ENCODE measurements around the gene PER3. TPM values are rescaled to one million over a fixed set of nuclear protein-coding genes. Genes with fewer than 3 reads are reported as not detected.

The PER3 gene
- total RNA-seq, 2 experiments from 2014 or later = 2.9 to 3.1 TPM

DNA sequence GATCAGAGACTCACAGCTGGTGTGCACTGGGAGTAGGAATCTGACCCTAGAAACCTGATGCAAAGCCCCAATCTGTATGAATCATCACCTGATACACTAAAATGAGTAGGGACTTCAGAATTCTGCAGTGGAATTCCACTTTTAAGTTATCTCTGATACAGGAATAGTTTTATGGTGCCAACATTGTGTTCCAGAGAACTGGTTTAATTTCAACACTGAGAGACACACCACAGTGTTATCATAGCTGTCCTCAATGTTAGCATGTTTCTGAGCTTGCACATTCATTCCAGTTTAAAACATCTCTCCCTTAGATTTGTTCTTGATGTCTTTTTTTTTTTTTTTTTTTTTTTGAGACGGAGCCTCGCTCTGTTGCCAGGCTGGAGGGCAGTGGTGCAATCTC, 61.7 kb downstream of the PER3 start:
- CTCF ChIA-PET = no interaction called here
- H3K4me3 Mint-ChIP-seq = no peak overlapping the region
- no peaks in the 10 kb centered on the region for H3K9me3 Mint-ChIP-seq
- H3K27me3 Mint-ChIP-seq (ENCODE audit: low read depth) = no peaks in the 10 kb centered on the region
- H3K36me3 Mint-ChIP-seq (ENCODE audit: low read depth) = peaks cover 2% of the 10 kb centered on the region
- intact Hi-C loops (cut with micrococcal nuclease) = no loop called here
- H3K4me1 Mint-ChIP-seq (ENCODE audit: low read depth) = no peaks in the 10 kb centered on the region
- no peak overlapping the region for H3K27ac Mint-ChIP-seq
- DNase-seq = no peak

DNA sequence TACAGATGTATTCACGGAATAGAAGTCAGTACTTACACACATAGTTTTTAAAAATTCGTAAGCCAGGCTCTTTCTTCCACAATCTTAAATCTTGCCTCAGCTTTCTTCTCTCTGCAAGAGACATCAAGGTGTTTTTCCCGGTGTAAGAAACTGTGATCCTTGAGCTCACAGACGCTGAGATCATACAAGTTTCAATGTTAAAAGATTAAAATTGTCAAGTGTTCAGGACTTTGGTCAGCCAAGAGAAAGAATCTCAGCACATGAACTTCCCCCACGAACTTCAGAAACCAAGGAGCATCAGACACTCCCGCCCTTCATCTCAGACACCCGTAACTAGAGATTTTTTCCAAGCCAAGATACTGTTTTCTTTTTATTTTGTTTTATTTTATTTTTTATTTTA, 62.6 kb downstream of the PER3 start:
- DNase-seq = no peak
- H3K27ac Mint-ChIP-seq = no peak overlapping the region
- CTCF ChIA-PET = no interaction called here
- no peaks in the 10 kb centered on the region for H3K4me1 Mint-ChIP-seq (ENCODE audit: low read depth)
- H3K4me3 Mint-ChIP-seq = no peak overlapping the region
- intact Hi-C loops (cut with micrococcal nuclease) = no loop called here
- H3K27me3 Mint-ChIP-seq (ENCODE audit: low read depth) = no peaks in the 10 kb centered on the region
- H3K36me3 Mint-ChIP-seq (ENCODE audit: low read depth) = no peaks in the 10 kb centered on the region
- no peaks in the 10 kb centered on the region for H3K9me3 Mint-ChIP-seq

DNA sequence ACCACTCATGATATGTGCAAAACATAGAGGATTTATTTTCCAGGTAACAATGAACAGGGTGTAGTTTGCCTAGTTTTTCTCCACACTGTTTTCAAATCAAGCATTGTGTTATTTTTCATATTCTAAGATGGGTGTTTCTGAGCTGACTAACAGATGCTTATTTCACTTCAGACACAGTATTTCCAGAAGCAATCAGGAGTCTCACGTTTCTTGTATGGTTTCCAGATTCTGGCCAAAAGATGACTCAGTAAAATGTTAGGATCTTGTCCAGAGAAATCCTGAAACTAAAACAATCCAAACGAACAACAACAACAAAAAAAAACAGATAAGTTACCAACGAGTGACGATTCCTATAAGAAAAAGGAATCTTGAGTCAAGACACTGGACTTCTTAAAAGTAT, 63.5 kb downstream of the PER3 start:
- CTCF ChIA-PET = no interaction called here
- Mint-ChIP-seq H3K4me1 (ENCODE audit: low read depth) (no peaks in the 10 kb centered on the region), H3K27me3 (ENCODE audit: low read depth) (no peaks in the 10 kb centered on the region), H3K4me3 (no peak overlapping the region), H3K9me3 (no peaks in the 10 kb centered on the region), H3K27ac (no peak overlapping the region), H3K36me3 (ENCODE audit: low read depth) (no peaks in the 10 kb centered on the region)
- intact Hi-C loops (cut with micrococcal nuclease) = no loop called here
- DNase-seq = no peak

DNA sequence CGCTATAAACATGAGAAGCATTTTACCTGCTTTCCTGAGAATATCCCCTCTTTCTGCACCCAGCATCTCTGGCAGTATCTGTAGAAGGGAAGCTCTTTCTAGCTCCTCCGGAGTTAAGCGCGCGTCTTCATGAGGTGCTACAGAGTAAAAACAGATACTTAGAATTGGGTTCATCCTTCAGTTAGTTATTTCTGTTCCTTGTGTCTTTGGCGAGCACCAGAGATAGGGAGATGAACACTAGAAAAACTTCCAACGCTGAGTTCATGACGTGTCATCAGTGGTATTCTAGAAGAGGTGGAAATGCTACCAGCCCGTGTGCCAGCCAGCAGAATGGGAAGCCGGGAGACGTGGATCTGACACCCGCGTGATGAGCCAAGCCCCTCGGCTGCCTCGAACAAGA, 66.7 kb downstream of the PER3 start:
- intact Hi-C loops (cut with micrococcal nuclease) = no loop called here
- H3K27ac Mint-ChIP-seq = no peak overlapping the region
- H3K27me3 Mint-ChIP-seq (ENCODE audit: low read depth) = no peaks in the 10 kb centered on the region
- no peak for DNase-seq
- H3K4me1 Mint-ChIP-seq (ENCODE audit: low read depth) = no peaks in the 10 kb centered on the region
- no peaks in the 10 kb centered on the region for H3K9me3 Mint-ChIP-seq
- H3K4me3 Mint-ChIP-seq = no peak overlapping the region
- H3K36me3 Mint-ChIP-seq (ENCODE audit: low read depth) = no peaks in the 10 kb centered on the region
- CTCF ChIA-PET = no interaction called here

DNA sequence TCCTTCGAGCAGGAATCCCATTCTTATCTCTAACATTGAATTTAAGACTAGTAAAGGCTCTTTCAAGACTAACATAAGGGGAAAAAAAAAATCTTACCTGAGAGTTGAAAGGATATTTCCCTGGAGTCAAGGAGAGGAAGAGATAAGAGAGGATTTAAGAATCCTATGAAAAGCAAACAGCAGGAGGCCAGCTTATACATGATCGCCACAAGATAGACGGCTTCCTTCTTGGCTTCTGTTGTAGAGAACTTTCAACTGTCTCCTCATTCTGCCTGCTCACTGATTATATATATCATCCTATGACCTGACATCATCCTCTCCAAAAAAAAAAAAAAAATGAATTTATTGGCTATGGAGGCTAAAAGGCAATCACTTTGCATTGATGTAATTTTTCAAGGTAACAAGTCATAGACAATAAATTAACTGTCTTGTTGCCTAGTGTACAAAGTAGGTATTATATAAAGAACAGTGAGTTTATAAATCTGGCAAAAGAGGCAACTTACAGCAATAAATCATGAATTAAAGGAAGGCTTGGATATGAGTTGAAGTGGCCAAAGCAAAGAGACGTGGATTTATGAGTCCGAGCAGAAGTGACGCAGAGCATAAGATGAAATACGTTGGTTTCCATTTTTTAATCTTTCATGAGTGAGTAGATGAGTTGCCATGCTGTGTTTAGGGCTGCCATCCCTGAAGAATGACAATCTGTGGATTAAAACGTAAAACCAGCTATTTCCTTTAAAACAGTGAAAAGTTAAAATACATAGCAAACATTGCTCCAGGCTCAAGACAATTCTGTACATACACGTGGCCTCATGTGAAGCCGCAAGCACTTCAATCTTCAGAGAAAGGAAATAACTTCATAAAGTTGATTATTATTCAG, 69.0 kb downstream of the PER3 start, which contains the start of gene UTS2:
Gene UTS2 (minus strand): TSS at position 262 of the 880 bp plus-strand sequence. CDS start 62 bp downstream, at position 200.
- no peaks in the 10 kb centered on the region for H3K9me3 Mint-ChIP-seq
- no peak within 1 kb of the TSS for H3K27ac Mint-ChIP-seq
- H3K27me3 Mint-ChIP-seq (ENCODE audit: low read depth) = no peaks in the 10 kb centered on the region
- no peaks in the 10 kb centered on the region for H3K36me3 Mint-ChIP-seq (ENCODE audit: low read depth)
- intact Hi-C loops (cut with micrococcal nuclease) = no loop called here
- H3K4me3 Mint-ChIP-seq = no peak within 1 kb of the TSS
- DNase-seq = no peak
- H3K4me1 Mint-ChIP-seq (ENCODE audit: low read depth) = no peaks in the 10 kb centered on the region
- CTCF ChIA-PET = interaction anchor here (0.6 to 0.7 kb wide), 2 partner anchors 64 to 1343 kb away, joined by 3 to 4 read pairs; no protein-coding TSS in a partner anchor

DNA sequence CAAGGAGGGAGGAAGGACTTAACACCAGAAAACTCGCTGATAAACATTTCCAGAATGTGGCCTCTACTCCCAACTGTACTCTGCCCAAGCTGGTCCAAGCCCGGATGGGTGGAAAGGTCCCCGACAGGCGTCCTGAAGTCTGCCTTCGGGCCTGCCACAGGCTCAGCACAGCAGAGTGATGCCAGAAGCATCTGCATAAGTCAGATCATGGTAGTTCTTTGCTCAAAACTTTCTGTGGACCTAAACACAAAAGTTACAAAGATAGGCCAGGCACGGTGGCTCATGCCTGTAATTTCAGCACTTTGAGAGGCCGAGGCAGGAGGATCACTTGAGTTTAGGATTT, 69.6 kb downstream of the PER3 start:
- Mint-ChIP-seq H3K27ac (no peak overlapping the region), H3K9me3 (no peaks in the 10 kb centered on the region), H3K27me3 (ENCODE audit: low read depth) (no peaks in the 10 kb centered on the region), H3K36me3 (ENCODE audit: low read depth) (no peaks in the 10 kb centered on the region), H3K4me3 (no peak overlapping the region), H3K4me1 (ENCODE audit: low read depth) (no peaks in the 10 kb centered on the region)
- intact Hi-C loops (cut with micrococcal nuclease) = no loop called here
- DNase-seq = no peak
- CTCF ChIA-PET = interaction anchor here (0.6 kb wide), 1 partner anchor 64 kb away, joined by 3 read pairs; no protein-coding TSS in a partner anchor

DNA sequence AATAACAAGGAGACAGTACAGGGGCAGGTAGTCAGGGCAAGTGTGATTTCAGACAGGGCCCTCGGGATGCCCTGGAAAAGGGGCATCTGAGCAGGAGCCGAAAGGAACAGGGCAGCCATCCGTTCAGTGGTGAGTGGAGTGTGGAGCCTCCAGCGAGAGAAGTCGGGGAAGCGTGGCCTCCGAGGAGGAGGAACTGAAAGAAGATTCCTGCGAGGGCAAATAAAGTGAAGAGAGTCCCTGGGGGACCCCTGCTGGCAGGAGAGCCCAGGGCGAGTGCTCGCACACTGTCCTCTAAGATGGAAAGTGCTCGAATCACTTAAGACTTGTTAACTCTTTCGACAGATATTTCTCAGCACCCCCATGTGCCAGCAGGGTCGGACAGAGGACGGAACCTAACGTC, 72.3 kb downstream of the PER3 start:
- CTCF ChIA-PET = interaction anchor here (0.7 kb wide), 1 partner anchor 88 kb away, joined by 5 read pairs; no protein-coding TSS in a partner anchor
- intact Hi-C loops (cut with micrococcal nuclease) = no loop called here
- Mint-ChIP-seq H3K4me3 (no peak overlapping the region), H3K27ac (no peak overlapping the region), H3K36me3 (ENCODE audit: low read depth) (no peaks in the 10 kb centered on the region), H3K27me3 (ENCODE audit: low read depth) (no peaks in the 10 kb centered on the region), H3K4me1 (ENCODE audit: low read depth) (no peaks in the 10 kb centered on the region), H3K9me3 (no peaks in the 10 kb centered on the region)
- no peak for DNase-seq

DNA sequence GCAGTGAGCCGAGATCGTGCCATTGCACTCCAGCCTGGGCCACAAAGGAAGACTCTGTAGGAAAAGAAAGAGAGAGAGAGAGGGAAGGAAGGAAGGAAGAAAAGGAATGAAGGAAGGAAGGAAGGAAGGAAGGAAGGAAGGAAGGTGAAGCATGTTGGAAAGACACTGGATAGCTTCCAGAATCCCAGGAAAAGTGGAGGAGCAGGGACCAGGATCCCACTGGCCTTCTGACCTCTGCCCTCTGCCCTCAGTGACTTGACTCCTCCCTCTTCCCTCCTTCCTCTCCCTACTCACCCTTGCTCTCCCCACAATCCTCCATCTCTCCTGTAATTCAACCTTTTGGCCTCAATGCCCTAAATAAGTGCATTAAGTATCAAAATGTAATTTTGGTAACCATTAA, 72.9 kb downstream of the PER3 start:
- CTCF ChIA-PET = interaction anchor here (0.7 kb wide), 2 partner anchors 87 to 104 kb away, joined by 5 read pairs; no protein-coding TSS in a partner anchor
- Mint-ChIP-seq H3K36me3 (ENCODE audit: low read depth) (no peaks in the 10 kb centered on the region), H3K4me1 (ENCODE audit: low read depth) (no peaks in the 10 kb centered on the region), H3K27ac (no peak overlapping the region), H3K4me3 (no peak overlapping the region), H3K27me3 (ENCODE audit: low read depth) (no peaks in the 10 kb centered on the region), H3K9me3 (no peaks in the 10 kb centered on the region)
- intact Hi-C loops (cut with micrococcal nuclease) = no loop called here
- DNase-seq = no peak

DNA sequence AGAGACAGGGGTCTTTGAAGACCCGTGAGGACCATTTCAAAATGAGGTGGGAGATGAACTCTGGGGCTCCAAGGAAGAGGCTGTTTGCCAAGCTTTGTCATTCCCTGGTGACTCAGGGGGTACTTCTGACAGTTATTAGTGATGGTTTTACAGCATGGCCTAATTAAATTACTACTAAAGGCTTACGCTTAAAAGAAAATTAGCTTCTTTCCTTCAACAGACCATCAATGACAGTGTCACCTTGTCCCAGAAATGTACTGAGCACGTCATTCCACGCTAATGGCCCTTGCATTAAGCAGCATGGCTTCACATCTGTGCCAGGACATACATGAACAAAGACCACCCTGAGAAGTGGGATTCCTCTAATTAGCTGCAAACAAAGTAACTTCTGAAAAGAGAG, 73.9 kb downstream of the PER3 start:
- H3K36me3 Mint-ChIP-seq (ENCODE audit: low read depth) = no peaks in the 10 kb centered on the region
- no peak overlapping the region for H3K27ac Mint-ChIP-seq
- H3K27me3 Mint-ChIP-seq (ENCODE audit: low read depth) = no peaks in the 10 kb centered on the region
- intact Hi-C loops (cut with micrococcal nuclease) = no loop called here
- no peak overlapping the region for H3K4me3 Mint-ChIP-seq
- no peak for DNase-seq
- no peaks in the 10 kb centered on the region for H3K4me1 Mint-ChIP-seq (ENCODE audit: low read depth)
- H3K9me3 Mint-ChIP-seq = no peaks in the 10 kb centered on the region
- CTCF ChIA-PET = interaction anchor here (0.6 kb wide), 1 partner anchor 30 kb away, joined by 3 read pairs; no protein-coding TSS in a partner anchor

DNA sequence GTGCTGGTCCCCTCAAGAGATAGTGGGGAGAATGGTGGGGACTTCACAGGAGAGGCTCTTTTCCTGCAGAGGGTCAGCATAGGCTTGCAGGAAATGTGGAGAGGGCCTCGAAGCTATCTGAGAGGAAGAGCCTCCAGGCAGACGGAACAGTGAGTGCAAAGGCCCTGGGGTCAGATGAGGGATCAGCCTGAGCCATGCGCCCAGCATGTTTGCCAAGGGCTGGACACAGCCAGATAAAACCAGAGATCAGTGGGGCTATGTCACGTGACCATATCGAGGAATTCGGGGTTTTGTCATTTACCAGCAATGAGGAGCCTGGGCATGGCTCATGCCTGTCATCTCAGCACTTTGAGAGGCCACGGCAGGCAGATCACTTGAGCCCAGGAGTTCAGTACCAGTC, 75.3 kb downstream of the PER3 start:
- CTCF ChIA-PET = no interaction called here
- no peak for DNase-seq
- Mint-ChIP-seq H3K27me3 (ENCODE audit: low read depth) (no peaks in the 10 kb centered on the region), H3K9me3 (no peaks in the 10 kb centered on the region), H3K4me1 (ENCODE audit: low read depth) (no peaks in the 10 kb centered on the region), H3K4me3 (no peak overlapping the region), H3K27ac (no peak overlapping the region), H3K36me3 (ENCODE audit: low read depth) (no peaks in the 10 kb centered on the region)
- intact Hi-C loops (cut with micrococcal nuclease) = no loop called here

DNA sequence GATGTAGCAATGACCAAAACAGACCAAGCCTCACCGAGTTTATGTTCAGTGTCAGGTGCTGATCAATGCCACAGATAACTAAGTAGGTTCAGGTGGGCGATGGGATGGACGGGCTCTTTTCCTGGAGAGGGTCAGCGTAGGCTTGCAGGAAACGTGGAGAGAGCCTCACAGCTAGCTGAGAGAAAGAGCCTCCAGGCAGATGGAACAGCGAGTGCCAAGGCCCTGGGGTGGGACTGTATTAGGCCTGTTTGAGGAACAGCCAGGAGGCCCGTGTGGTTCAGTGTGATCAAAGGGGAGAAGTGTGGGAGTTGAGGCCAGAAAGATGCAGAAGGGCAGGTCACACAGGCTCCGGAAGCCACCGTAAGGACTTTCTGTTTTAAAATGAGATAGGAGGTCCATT, 76.0 kb downstream of the PER3 start:
- Mint-ChIP-seq H3K4me3 (no peak overlapping the region), H3K27ac (no peak overlapping the region), H3K9me3 (no peaks in the 10 kb centered on the region), H3K4me1 (ENCODE audit: low read depth) (no peaks in the 10 kb centered on the region), H3K27me3 (ENCODE audit: low read depth) (no peaks in the 10 kb centered on the region), H3K36me3 (ENCODE audit: low read depth) (no peaks in the 10 kb centered on the region)
- intact Hi-C loops (cut with micrococcal nuclease) = no loop called here
- DNase-seq = no peak
- CTCF ChIA-PET = no interaction called here

DNA sequence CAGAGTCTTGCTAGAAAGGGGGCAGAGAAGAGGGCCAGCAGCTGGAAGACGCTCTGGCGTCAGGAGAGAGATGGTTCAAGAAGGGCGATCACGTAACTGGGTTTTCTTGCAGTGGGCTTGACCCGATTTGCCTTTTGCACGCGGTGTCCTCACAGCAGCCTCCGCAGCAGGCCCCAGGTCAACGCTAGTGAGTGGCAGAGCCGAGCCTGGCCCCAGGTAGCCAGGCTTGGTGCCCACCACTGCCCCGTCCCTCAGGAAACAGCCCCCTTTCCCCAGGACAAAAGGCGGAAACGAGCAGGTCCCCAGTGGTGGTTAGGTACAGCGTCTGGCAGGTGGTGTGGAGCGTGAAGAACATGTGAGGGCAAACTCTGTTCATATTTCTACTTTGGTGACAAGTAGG, 77.4 kb downstream of the PER3 start:
- H3K27me3 Mint-ChIP-seq (ENCODE audit: low read depth) = no peaks in the 10 kb centered on the region
- H3K4me3 Mint-ChIP-seq = no peak overlapping the region
- H3K27ac Mint-ChIP-seq = no peak overlapping the region
- no peaks in the 10 kb centered on the region for H3K4me1 Mint-ChIP-seq (ENCODE audit: low read depth)
- H3K36me3 Mint-ChIP-seq (ENCODE audit: low read depth) = no peaks in the 10 kb centered on the region
- H3K9me3 Mint-ChIP-seq = no peaks in the 10 kb centered on the region
- CTCF ChIA-PET = no interaction called here
- intact Hi-C loops (cut with micrococcal nuclease) = no loop called here
- DNase-seq = no peak
